ENCODE data around the gene GRK2. TPM values are rescaled to one million over a fixed set of nuclear protein-coding genes. Genes with fewer than 3 reads are reported as not detected.

The GRK2 gene
- polyA plus RNA-seq, 1 donor (not counting 4 experiments of a cell fraction or from before 2014, with no cell fraction given) = 21.1 TPM

- DNase-seq (ENCODE audit: low read depth, low spot score) = no peak
- Histone ChIP-seq H3K9me1 (ENCODE audit: control insufficient read depth, extremely low read depth, insufficient read depth, low read length) (no peaks in the 10 kb centered on the region), H3K36me3 (ENCODE audit: control insufficient read depth in 2 of 2, extremely low read depth in 1 of 2, insufficient read depth in 2 of 2, low read length in 2 of 2) (peaks cover 20 to 49% of the 10 kb centered on the region in 2 experiments), H3K79me2 (ENCODE audit: control insufficient read depth, insufficient read depth, low read length) (peaks cover 60% of the 10 kb centered on the region), H3K9me3 (ENCODE audit: control insufficient read depth, low read depth, low read length) (no peaks in the 10 kb centered on the region), H3K9ac (ENCODE audit: control insufficient read depth, extremely low read depth, insufficient read depth, low read length) (peak overlapping the region; percentile 51), H2AFZ (ENCODE audit: control insufficient read depth, low read length) (no peak overlapping the region), H4K20me1 (ENCODE audit: control insufficient read depth, extremely low read depth, insufficient read depth, low read length) (no peaks in the 10 kb centered on the region), H3K27me3 (ENCODE audit: control insufficient read depth, extremely low read depth, insufficient read depth, low read length) (no peaks in the 10 kb centered on the region), H3K4me3 (ENCODE audit: control insufficient read depth in 2 of 3, extremely low read depth in 1 of 3, insufficient read depth in 2 of 3, low read depth in 1 of 3, low read length in 3 of 3) (peak overlapping the region in 1 of 3 experiments; percentile 45), H3K4me1 (ENCODE audit: control insufficient read depth, extremely low read depth, insufficient read depth, low read length) (peaks cover 19% of the 10 kb centered on the region), H3K27ac (ENCODE audit: control insufficient read depth, insufficient read depth, low read length) (peak overlapping the region; percentile 64), H3K4me2 (ENCODE audit: control insufficient read depth, extremely low read depth, insufficient read depth, low read depth, low read length) (peak overlapping the region; percentile 75)
- dilution Hi-C loops (cut with MboI; ENCODE audit: extremely low pct_ligation_motif_present, low sequenced_read_pairs) = no loop called here
- TF ChIP-seq, protein P1, sequence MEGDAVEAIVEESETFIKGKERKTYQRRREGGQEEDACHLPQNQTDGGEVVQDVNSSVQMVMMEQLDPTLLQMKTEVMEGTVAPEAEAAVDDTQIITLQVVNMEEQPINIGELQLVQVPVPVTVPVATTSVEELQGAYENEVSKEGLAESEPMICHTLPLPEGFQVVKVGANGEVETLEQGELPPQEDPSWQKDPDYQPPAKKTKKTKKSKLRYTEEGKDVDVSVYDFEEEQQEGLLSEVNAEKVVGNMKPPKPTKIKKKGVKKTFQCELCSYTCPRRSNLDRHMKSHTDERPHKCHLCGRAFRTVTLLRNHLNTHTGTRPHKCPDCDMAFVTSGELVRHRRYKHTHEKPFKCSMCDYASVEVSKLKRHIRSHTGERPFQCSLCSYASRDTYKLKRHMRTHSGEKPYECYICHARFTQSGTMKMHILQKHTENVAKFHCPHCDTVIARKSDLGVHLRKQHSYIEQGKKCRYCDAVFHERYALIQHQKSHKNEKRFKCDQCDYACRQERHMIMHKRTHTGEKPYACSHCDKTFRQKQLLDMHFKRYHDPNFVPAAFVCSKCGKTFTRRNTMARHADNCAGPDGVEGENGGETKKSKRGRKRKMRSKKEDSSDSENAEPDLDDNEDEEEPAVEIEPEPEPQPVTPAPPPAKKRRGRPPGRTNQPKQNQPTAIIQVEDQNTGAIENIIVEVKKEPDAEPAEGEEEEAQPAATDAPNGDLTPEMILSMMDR (optimal IDR thresholded peaks at IDR 0.05 in 1 of 3, IDR thresholded peaks at IDR 0.05 in 1 of 3, conservative IDR thresholded peaks at IDR 0.05 in 1 of 3; ENCODE audit: extremely low read depth in 1 of 3, insufficient read depth in 2 of 3, low read length in 3 of 3) = peak in 1 of 3 experiments; percentile 36
- TF ChIP-seq EZH2 (IDR thresholded peaks at IDR 0.05; ENCODE audit: low read length) = no peak
- FAIRE-seq = no peak
Observed at GRCh38 chr11:67276781-67277230, 10.5 kb downstream of the GRK2 start.

DNA sequence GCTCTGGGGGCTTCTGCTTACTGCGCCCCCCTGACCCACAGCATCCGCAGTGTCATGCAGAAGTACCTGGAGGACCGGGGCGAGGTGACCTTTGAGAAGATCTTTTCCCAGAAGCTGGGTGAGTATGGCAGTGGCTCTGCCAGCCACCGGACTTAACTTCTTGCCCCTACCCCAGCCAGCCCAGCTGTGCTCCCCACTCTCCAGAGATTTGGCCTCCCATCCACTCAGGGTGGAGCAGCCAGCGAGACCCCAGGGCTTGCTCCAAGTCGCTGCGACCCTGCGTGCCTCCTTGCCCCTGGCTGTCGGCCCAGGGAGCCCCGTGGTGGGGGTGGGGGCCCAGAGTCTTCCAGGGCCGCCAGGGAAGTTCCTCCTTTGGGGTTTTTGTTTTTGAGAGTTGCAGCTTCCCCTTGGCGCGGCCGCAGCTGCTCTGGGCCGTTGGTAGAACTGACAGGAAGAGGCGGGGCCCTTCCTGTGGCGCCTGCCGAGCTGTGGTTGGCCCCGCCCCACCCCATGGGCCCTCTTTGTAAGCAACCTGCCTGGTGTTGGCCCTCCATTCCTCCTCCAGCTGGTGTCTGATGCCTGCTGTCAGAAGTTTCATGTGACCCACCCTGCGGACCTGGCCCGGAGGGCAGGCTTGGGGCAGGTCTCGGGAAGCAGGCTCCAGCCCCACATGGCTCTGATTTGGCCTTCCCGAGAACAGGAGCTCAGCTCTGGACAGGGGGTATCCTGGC is 11.1 kb downstream of the GRK2 start:
- H3K9me3 ChIP-seq (ENCODE audit: control insufficient read depth, low read depth, low read length) = no peaks in the 10 kb centered on the region
- DNase-seq (ENCODE audit: low read depth, low spot score) = no peak
- dilution Hi-C loops (cut with MboI; ENCODE audit: extremely low pct_ligation_motif_present, low sequenced_read_pairs) = no loop called here
- peak overlapping the region; percentile 64 for H3K27ac ChIP-seq (ENCODE audit: control insufficient read depth, insufficient read depth, low read length)
- peak overlapping the region; percentile 51 for H3K9ac ChIP-seq (ENCODE audit: control insufficient read depth, extremely low read depth, insufficient read depth, low read length)
- H3K9me1 ChIP-seq (ENCODE audit: control insufficient read depth, extremely low read depth, insufficient read depth, low read length) = no peaks in the 10 kb centered on the region
- no peaks in the 10 kb centered on the region for H4K20me1 ChIP-seq (ENCODE audit: control insufficient read depth, extremely low read depth, insufficient read depth, low read length)
- H3K27me3 ChIP-seq (ENCODE audit: control insufficient read depth, extremely low read depth, insufficient read depth, low read length) = no peaks in the 10 kb centered on the region
- peak; percentile 34 for FAIRE-seq
- H3K36me3 ChIP-seq (ENCODE audit: control insufficient read depth in 2 of 2, extremely low read depth in 1 of 2, insufficient read depth in 2 of 2, low read length in 2 of 2) = peaks cover 25 to 49% of the 10 kb centered on the region in 2 experiments
- H3K4me1 ChIP-seq (ENCODE audit: control insufficient read depth, extremely low read depth, insufficient read depth, low read length) = peaks cover 19% of the 10 kb centered on the region
- H3K4me3 ChIP-seq (ENCODE audit: control insufficient read depth in 2 of 3, extremely low read depth in 1 of 3, insufficient read depth in 2 of 3, low read depth in 1 of 3, low read length in 3 of 3) = peak overlapping the region in 1 of 3 experiments; percentile 45
- H2AFZ ChIP-seq (ENCODE audit: control insufficient read depth, low read length) = no peak overlapping the region
- TF ChIP-seq, protein P1 (optimal IDR thresholded peaks at IDR 0.05 in 1 of 3, IDR thresholded peaks at IDR 0.05 in 1 of 3, conservative IDR thresholded peaks at IDR 0.05 in 1 of 3; ENCODE audit: extremely low read depth in 1 of 3, insufficient read depth in 2 of 3, low read length in 3 of 3) = no peak
- no peak for TF ChIP-seq EZH2 (IDR thresholded peaks at IDR 0.05; ENCODE audit: low read length)
- peak overlapping the region; percentile 75 for H3K4me2 ChIP-seq (ENCODE audit: control insufficient read depth, extremely low read depth, insufficient read depth, low read depth, low read length)
- H3K79me2 ChIP-seq (ENCODE audit: control insufficient read depth, insufficient read depth, low read length) = peaks cover 54% of the 10 kb centered on the region

Data from keratinocyte (primary cell).